ENCODE data around the gene TUBB1.

DNA sequence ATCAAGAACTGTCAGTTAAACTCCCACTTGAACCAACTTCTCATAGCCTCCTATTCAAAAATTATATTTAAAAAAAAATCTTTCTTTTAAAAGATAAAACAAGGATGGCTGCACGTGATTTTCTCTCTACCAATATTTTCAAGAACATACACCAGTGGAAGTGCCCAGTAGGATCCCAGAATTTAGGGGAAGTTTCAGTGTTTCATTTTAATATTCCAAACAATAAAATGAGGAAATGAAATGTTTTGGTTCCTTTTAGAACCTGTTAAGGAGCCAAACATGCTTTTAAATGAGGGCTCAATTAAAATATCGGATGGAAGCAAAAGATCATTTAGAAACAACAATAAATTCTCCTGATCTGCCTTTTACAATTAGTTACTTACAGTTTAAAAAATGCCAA is 49.8 kb downstream of the TUBB1 start:
- TF ChIP-seq, protein P1, sequence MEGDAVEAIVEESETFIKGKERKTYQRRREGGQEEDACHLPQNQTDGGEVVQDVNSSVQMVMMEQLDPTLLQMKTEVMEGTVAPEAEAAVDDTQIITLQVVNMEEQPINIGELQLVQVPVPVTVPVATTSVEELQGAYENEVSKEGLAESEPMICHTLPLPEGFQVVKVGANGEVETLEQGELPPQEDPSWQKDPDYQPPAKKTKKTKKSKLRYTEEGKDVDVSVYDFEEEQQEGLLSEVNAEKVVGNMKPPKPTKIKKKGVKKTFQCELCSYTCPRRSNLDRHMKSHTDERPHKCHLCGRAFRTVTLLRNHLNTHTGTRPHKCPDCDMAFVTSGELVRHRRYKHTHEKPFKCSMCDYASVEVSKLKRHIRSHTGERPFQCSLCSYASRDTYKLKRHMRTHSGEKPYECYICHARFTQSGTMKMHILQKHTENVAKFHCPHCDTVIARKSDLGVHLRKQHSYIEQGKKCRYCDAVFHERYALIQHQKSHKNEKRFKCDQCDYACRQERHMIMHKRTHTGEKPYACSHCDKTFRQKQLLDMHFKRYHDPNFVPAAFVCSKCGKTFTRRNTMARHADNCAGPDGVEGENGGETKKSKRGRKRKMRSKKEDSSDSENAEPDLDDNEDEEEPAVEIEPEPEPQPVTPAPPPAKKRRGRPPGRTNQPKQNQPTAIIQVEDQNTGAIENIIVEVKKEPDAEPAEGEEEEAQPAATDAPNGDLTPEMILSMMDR (IDR thresholded peaks at IDR 0.05; ENCODE audit: insufficient read depth, low read length, poor library complexity, severe bottlenecking) = no peak
- no peak for TF ChIP-seq EZH2phosphoT487 (conservative IDR thresholded peaks at IDR 0.05; ENCODE audit: low read length)

Measured in SU-DHL-6 (cell line).